ENCODE measurements around the gene TMEM255A.

TMEM255A gene

GRCh38 chrX:120308558-120308957, 2.7 kb downstream of the TMEM255A start:
- DNase-seq (no peak), ATAC-seq (no peak)

- DNase-seq (no peak), ATAC-seq (no peak)
These were observed 4.6 kb downstream of the TMEM255A start for GRCh38 chrX:120306630-120307029.

GRCh38 chrX:120305531-120306141, 5.6 kb downstream of the TMEM255A start:
- DNase-seq (no peak), ATAC-seq (no peak)

GRCh38 chrX:120304256-120304655, 7.0 kb downstream of the TMEM255A start:
- DNase-seq (no peak), ATAC-seq (no peak)

- DNase-seq (peak; percentile 33), ATAC-seq (peak; percentile 87)
These were observed 8.8 kb downstream of the TMEM255A start for GRCh38 chrX:120302434-120302833.

- DNase-seq (no peak), ATAC-seq (no peak)
These were observed 9.3 kb downstream of the TMEM255A start for GRCh38 chrX:120301960-120302359.

- no peak for ATAC-seq
- no peak for DNase-seq
These were observed 9.8 kb downstream of the TMEM255A start for GRCh38 chrX:120301497-120301896.

GRCh38 chrX:120299928-120300327, 11.3 kb downstream of the TMEM255A start:
- ATAC-seq (no peak), DNase-seq (no peak)

- no peak for DNase-seq
- no peak for ATAC-seq
These were observed 13.3 kb downstream of the TMEM255A start for GRCh38 chrX:120297923-120298322.

- no peak for ATAC-seq
- no peak for DNase-seq
These were observed 16.6 kb downstream of the TMEM255A start for GRCh38 chrX:120294651-120295050.

- ATAC-seq (no peak), DNase-seq (no peak)
These were observed 18.2 kb downstream of the TMEM255A start for GRCh38 chrX:120293015-120293414.

- ATAC-seq (no peak), DNase-seq (no peak)
These were observed 20.1 kb downstream of the TMEM255A start for GRCh38 chrX:120291211-120291610.

- no peak for ATAC-seq
These were observed 21.2 kb downstream of the TMEM255A start for GRCh38 chrX:120290107-120290506.

GRCh38 chrX:120287513-120288112, 23.6 kb downstream of the TMEM255A start:
- ATAC-seq (no peak), DNase-seq (no peak)

More at GRCh38 chrX:120290107-120290506, 21.2 kb downstream of the TMEM255A start:
- no peak for DNase-seq

GRCh38 chrX:120286733-120287512, 24.3 kb downstream of the TMEM255A start:
- DNase-seq (no peak), ATAC-seq (no peak)

GRCh38 chrX:120282697-120283096, 28.6 kb downstream of the TMEM255A start:
- no peak for ATAC-seq
- DNase-seq, result no peak

GRCh38 chrX:120281761-120282160, 29.5 kb downstream of the TMEM255A start:
- ATAC-seq, result no peak
- DNase-seq, result no peak

GRCh38 chrX:120281021-120281624, 30.1 kb downstream of the TMEM255A start:
- no peak for DNase-seq
- ATAC-seq, result no peak

- DNase-seq, result no peak
- no peak for ATAC-seq
These were observed 36.3 kb downstream of the TMEM255A start for GRCh38 chrX:120274958-120275357.

- no peak for DNase-seq
- no peak for ATAC-seq
These were observed 37.1 kb downstream of the TMEM255A start for GRCh38 chrX:120274145-120274544.

- no peak for ATAC-seq
- DNase-seq, result no peak
These were observed 40.0 kb downstream of the TMEM255A start for GRCh38 chrX:120271218-120271617.

- DNase-seq (no peak), ATAC-seq (no peak)
These were observed 40.7 kb downstream of the TMEM255A start for GRCh38 chrX:120270567-120270966.

All from stimulated activated naive CD8-positive, alpha-beta T cell treated with anti-CD3 and anti-CD28 coated beads, Interleukin-15, Interleukin-2, amounts not matched to agents 100 U/mL and 50 U/mL, for 24 hours (primary cell).